Measurements from ENCODE around the gene ARL5C.

The ARL5C gene

GRCh38 chr17:39144416-39144840 is 21.5 kb downstream of the ARL5C start:
- no peak overlapping the region for H3K18ac ChIP-seq (ENCODE audit: low read length)
- no peak overlapping the region for H2AFZ ChIP-seq (ENCODE audit: insufficient read depth, low read length, poor library complexity)
- H3K79me2 ChIP-seq (ENCODE audit: control insufficient read depth, insufficient read depth, low read length, poor library complexity), result no peaks in the 10 kb centered on the region
- H4K8ac ChIP-seq (ENCODE audit: low read depth, low read length), result no peak overlapping the region
- H3K9me3 ChIP-seq (ENCODE audit: insufficient read depth, low read depth, low read length), result no peaks in the 10 kb centered on the region
- no peaks in the 10 kb centered on the region for H3K36me3 ChIP-seq (ENCODE audit: control insufficient read depth in 1 of 2, insufficient read depth in 2 of 2, low read length in 2 of 2)
- no peak overlapping the region for H4K12ac ChIP-seq (ENCODE audit: low read depth, low read length)
- no CpG with 5 or more reads among the region's 9 CpGs for WGBS (ENCODE audit: extremely low coverage, insufficient coverage, insufficient read length)
- H3K9ac ChIP-seq (ENCODE audit: low read length), result no peak overlapping the region
- H3K79me1 ChIP-seq (ENCODE audit: low read length), result no peaks in the 10 kb centered on the region
- H3K4me3 ChIP-seq (ENCODE audit: low read depth, low read length), result no peak overlapping the region
- no peak for DNase-seq
- H3K27me3 ChIP-seq (ENCODE audit: insufficient read depth, low read length), result peaks cover 4% of the 10 kb centered on the region
- no peak overlapping the region for H3K23ac ChIP-seq (ENCODE audit: low read length)
- no peak overlapping the region for H2AK5ac ChIP-seq (ENCODE audit: low read length)
- H4K91ac ChIP-seq (ENCODE audit: low read depth, low read length), result no peak overlapping the region
- no peak overlapping the region for H3K14ac ChIP-seq (ENCODE audit: low read length)
- H3K4ac ChIP-seq (ENCODE audit: low read depth, low read length), result no peak overlapping the region
- H2BK120ac ChIP-seq (ENCODE audit: insufficient read depth, low read length, poor library complexity), result no peak overlapping the region
- H3K4me2 ChIP-seq (ENCODE audit: low read length), result no peak overlapping the region
- no peak overlapping the region for H3K27ac ChIP-seq (ENCODE audit: low read depth, low read length)
- no peak overlapping the region for H2BK5ac ChIP-seq (ENCODE audit: low read depth, low read length, poor library complexity)
- peaks cover 2% of the 10 kb centered on the region in 2 experiments for H3K4me1 ChIP-seq (ENCODE audit: control insufficient read depth in 1 of 2, insufficient read depth in 2 of 2, low read length in 2 of 2)
- no peak overlapping the region for H2BK12ac ChIP-seq (ENCODE audit: low read length)

GRCh38 chr17:39143552-39144093 is 22.3 kb downstream of the ARL5C start:
- Histone ChIP-seq H3K79me2 (ENCODE audit: control insufficient read depth, insufficient read depth, low read length, poor library complexity) (no peaks in the 10 kb centered on the region), H3K36me3 (ENCODE audit: control insufficient read depth in 1 of 2, insufficient read depth in 2 of 2, low read length in 2 of 2) (no peaks in the 10 kb centered on the region), H3K18ac (ENCODE audit: low read length) (no peak overlapping the region), H2AFZ (ENCODE audit: insufficient read depth, low read length, poor library complexity) (no peak overlapping the region), H2BK12ac (ENCODE audit: low read length) (no peak overlapping the region), H3K23ac (ENCODE audit: low read length) (no peak overlapping the region), H3K4me3 (ENCODE audit: low read depth, low read length) (no peak overlapping the region), H2AK5ac (ENCODE audit: low read length) (no peak overlapping the region), H4K12ac (ENCODE audit: low read depth, low read length) (no peak overlapping the region), H3K9me3 (ENCODE audit: insufficient read depth, low read depth, low read length) (no peaks in the 10 kb centered on the region), H3K79me1 (ENCODE audit: low read length) (no peaks in the 10 kb centered on the region), H3K4ac (ENCODE audit: low read depth, low read length) (no peak overlapping the region), H2BK120ac (ENCODE audit: insufficient read depth, low read length, poor library complexity) (no peak overlapping the region), H3K9ac (ENCODE audit: low read length) (no peak overlapping the region), H3K27ac (ENCODE audit: low read depth, low read length) (no peak overlapping the region), H3K4me2 (ENCODE audit: low read length) (no peak overlapping the region), H4K91ac (ENCODE audit: low read depth, low read length) (no peak overlapping the region), H3K14ac (ENCODE audit: low read length) (no peak overlapping the region), H3K27me3 (ENCODE audit: insufficient read depth, low read length) (no peaks in the 10 kb centered on the region), H3K4me1 (ENCODE audit: control insufficient read depth in 1 of 2, insufficient read depth in 2 of 2, low read length in 2 of 2) (peaks cover 7% of the 10 kb centered on the region in 2 experiments), H4K8ac (ENCODE audit: low read depth, low read length) (no peak overlapping the region), H2BK5ac (ENCODE audit: low read depth, low read length, poor library complexity) (no peak overlapping the region)
- no peak for DNase-seq
- WGBS (ENCODE audit: extremely low coverage, insufficient coverage, insufficient read length), result no CpG with 5 or more reads among the region's 7 CpGs

- no peaks in the 10 kb centered on the region for H3K79me2 ChIP-seq (ENCODE audit: control insufficient read depth, insufficient read depth, low read length, poor library complexity)
- no peak overlapping the region for H4K91ac ChIP-seq (ENCODE audit: low read depth, low read length)
- H3K9me3 ChIP-seq (ENCODE audit: insufficient read depth, low read depth, low read length), result no peaks in the 10 kb centered on the region
- no peak overlapping the region for H4K8ac ChIP-seq (ENCODE audit: low read depth, low read length)
- H2BK12ac ChIP-seq (ENCODE audit: low read length), result no peak overlapping the region
- H3K18ac ChIP-seq (ENCODE audit: low read length), result no peak overlapping the region
- H3K4me1 ChIP-seq (ENCODE audit: control insufficient read depth in 1 of 2, insufficient read depth in 2 of 2, low read length in 2 of 2), result peaks cover 7% of the 10 kb centered on the region in 2 experiments
- no peak overlapping the region for H3K14ac ChIP-seq (ENCODE audit: low read length)
- DNase-seq, result no peak
- H4K12ac ChIP-seq (ENCODE audit: low read depth, low read length), result no peak overlapping the region
- no peak overlapping the region for H3K4me3 ChIP-seq (ENCODE audit: low read depth, low read length)
- no peak overlapping the region for H3K23ac ChIP-seq (ENCODE audit: low read length)
- H2BK5ac ChIP-seq (ENCODE audit: low read depth, low read length, poor library complexity), result no peak overlapping the region
- no peaks in the 10 kb centered on the region for H3K79me1 ChIP-seq (ENCODE audit: low read length)
- no peak overlapping the region for H2AK5ac ChIP-seq (ENCODE audit: low read length)
- no peak overlapping the region for H3K9ac ChIP-seq (ENCODE audit: low read length)
- H3K4me2 ChIP-seq (ENCODE audit: low read length), result no peak overlapping the region
- no CpG with 5 or more reads among the region's 11 CpGs for WGBS (ENCODE audit: extremely low coverage, insufficient coverage, insufficient read length)
- no peak overlapping the region for H2BK120ac ChIP-seq (ENCODE audit: insufficient read depth, low read length, poor library complexity)
- H3K4ac ChIP-seq (ENCODE audit: low read depth, low read length), result no peak overlapping the region
- H3K27ac ChIP-seq (ENCODE audit: low read depth, low read length), result no peak overlapping the region
- no peaks in the 10 kb centered on the region for H3K36me3 ChIP-seq (ENCODE audit: control insufficient read depth in 1 of 2, insufficient read depth in 2 of 2, low read length in 2 of 2)
- H2AFZ ChIP-seq (ENCODE audit: insufficient read depth, low read length, poor library complexity), result no peak overlapping the region
- H3K27me3 ChIP-seq (ENCODE audit: insufficient read depth, low read length), result no peaks in the 10 kb centered on the region
These were observed 23.9 kb downstream of the ARL5C start for GRCh38 chr17:39141915-39142664.

GRCh38 chr17:39141294-39141693 is 24.7 kb downstream of the ARL5C start:
- H3K27me3 ChIP-seq (ENCODE audit: insufficient read depth, low read length), result no peaks in the 10 kb centered on the region
- no peak overlapping the region for H2BK120ac ChIP-seq (ENCODE audit: insufficient read depth, low read length, poor library complexity)
- no peak overlapping the region for H3K4ac ChIP-seq (ENCODE audit: low read depth, low read length)
- H2BK5ac ChIP-seq (ENCODE audit: low read depth, low read length, poor library complexity), result no peak overlapping the region
- H3K79me2 ChIP-seq (ENCODE audit: control insufficient read depth, insufficient read depth, low read length, poor library complexity), result no peaks in the 10 kb centered on the region
- no peak overlapping the region for H3K9ac ChIP-seq (ENCODE audit: low read length)
- no peak overlapping the region for H4K91ac ChIP-seq (ENCODE audit: low read depth, low read length)
- H3K4me1 ChIP-seq (ENCODE audit: control insufficient read depth in 1 of 2, insufficient read depth in 2 of 2, low read length in 2 of 2), result peaks cover 7% of the 10 kb centered on the region in 2 experiments
- H4K8ac ChIP-seq (ENCODE audit: low read depth, low read length), result no peak overlapping the region
- no peak overlapping the region for H2AK5ac ChIP-seq (ENCODE audit: low read length)
- no peak overlapping the region for H2BK12ac ChIP-seq (ENCODE audit: low read length)
- no peaks in the 10 kb centered on the region for H3K79me1 ChIP-seq (ENCODE audit: low read length)
- H4K12ac ChIP-seq (ENCODE audit: low read depth, low read length), result no peak overlapping the region
- H3K18ac ChIP-seq (ENCODE audit: low read length), result no peak overlapping the region
- no peak overlapping the region for H3K4me2 ChIP-seq (ENCODE audit: low read length)
- no peak overlapping the region for H3K23ac ChIP-seq (ENCODE audit: low read length)
- no peaks in the 10 kb centered on the region for H3K36me3 ChIP-seq (ENCODE audit: control insufficient read depth in 1 of 2, insufficient read depth in 2 of 2, low read length in 2 of 2)
- no peak overlapping the region for H3K14ac ChIP-seq (ENCODE audit: low read length)
- no peak overlapping the region for H3K4me3 ChIP-seq (ENCODE audit: low read depth, low read length)
- no peak overlapping the region for H2AFZ ChIP-seq (ENCODE audit: insufficient read depth, low read length, poor library complexity)
- H3K27ac ChIP-seq (ENCODE audit: low read depth, low read length), result no peak overlapping the region
- no CpG with 5 or more reads among the region's 5 CpGs for WGBS (ENCODE audit: extremely low coverage, insufficient coverage, insufficient read length)
- H3K9me3 ChIP-seq (ENCODE audit: insufficient read depth, low read depth, low read length), result no peaks in the 10 kb centered on the region
- DNase-seq, result no peak
